Stimulated activated CD4-positive, alpha-beta T cell treated with anti-CD3 and anti-CD28 coated beads, Interleukin-4, amount 100 ng/mL, for 4 hours (primary cell): ENCODE measurements around the gene PDGFC.

Experiments
- DNase-seq, 2 experiments: peaks; one replicate each; pipeline ENCODE4 v3.0.0-alpha.2; 2020

The PDGFC gene

DNA sequence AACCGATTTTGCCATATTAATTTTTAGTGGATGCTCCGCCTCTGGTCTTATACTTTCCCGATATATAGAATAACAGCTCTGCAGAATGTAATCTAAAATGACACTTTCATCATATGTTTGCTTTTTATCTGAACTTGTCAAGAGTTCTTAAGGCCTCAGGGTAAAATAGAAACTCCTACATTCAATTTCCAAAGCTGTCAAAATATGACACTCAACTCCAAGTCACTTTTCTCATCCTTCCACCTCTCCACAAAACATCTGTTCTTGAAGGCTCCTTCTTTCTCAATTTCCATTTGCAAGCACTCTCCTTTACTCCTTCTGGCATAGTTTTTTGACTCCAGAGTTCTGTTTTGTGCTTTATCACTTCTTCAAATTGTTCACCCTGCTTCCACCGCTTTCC is 242.2 kb downstream of the PDGFC start:
- no peak for DNase-seq

DNA sequence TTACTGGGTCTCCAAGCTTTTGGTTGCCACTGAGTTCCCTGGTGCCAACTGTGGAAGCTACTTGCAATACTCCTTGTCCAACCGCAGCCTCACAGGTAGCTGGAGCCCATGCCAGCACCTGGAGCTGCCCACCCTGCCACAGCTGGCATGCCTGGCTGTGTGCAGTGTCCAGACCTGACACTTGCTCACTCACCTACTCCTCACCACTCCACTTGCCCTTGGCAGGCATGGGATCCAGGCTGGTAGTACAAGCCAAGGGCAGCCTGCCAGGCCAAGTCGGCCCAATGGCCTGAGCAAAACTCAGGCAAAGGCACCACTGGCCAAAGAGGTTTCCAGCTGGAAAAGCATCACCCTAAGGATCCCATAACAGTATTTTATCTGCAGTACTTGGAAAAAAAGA is 246.3 kb downstream of the PDGFC start:
- DNase-seq, result no peak

DNA sequence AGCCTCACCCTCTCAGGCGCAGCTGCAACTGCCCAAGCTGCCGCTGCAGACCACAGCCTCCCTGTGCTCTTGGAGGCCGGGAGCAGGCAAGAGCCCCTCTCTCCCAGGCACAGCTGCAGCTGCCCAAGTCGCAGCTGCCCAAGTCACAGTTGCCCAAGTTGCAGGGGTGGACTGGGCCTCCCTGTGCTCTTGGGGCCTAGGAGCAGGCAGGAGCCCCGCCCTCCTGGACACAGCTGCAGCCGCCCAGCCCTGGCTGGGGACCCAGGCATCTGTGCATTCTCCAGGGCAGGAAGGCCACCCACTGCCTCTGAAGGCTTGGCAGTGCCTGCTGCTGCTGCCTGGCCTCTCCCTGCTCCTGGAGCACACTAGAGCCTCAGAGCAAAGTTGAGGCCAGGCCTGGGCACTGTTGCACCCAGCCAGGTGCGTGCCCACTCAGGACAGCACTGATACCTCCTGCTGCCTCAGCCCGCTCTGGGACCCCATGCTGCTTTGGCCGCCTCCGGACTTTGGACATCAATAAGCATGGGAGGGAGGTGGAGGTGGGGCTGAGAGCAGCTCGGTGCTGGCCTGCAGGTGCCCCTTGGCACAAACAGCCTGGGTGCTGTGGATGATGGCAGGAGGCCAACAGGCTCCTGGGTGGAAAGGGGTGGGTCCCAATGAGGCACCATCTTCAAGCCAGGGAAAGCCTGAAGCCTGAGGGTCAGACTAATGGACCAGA is 247.5 kb downstream of the PDGFC start:
- DNase-seq, result no peak

DNA sequence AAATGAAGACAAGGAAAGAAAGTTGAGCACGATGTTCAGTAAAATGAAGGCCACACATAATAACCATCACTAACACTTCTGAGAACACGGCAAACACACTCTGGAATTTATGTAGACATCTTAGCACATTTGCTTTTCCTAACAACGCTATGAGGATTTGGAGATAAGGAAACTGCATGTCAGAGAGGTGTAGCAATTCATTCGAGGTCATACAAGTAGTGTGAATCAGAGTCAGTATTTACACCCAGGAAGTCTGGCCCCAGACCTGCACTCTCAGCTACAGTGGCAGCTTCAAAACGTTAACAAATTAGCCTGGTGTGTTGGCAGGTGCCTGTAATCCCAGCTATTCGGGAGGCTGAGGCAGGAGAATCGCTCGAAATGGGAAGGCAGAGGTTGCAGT is 253.4 kb downstream of the PDGFC start:
- DNase-seq, result no peak

DNA sequence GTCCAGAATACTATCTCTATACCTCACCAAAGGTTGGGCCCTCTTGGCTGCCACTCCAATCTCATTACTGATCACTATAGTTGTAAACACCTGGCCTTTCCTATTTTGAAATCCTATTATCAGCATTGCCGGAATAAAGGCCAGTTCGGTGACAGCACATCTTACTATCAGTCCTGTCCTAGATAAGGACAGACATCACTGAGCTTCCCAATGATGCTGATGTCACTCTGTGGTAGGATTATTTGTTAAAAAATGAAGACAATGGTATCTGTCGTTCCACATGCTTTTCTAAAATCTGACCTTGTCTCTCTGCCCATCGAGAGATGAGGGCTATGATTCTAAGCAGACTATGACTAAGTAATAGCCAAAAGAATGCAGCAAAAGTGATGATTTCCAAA is 260.4 kb downstream of the PDGFC start:
- no peak for DNase-seq
